GM23338 (cell line): ENCODE results near the gene GDF10. TPM values are rescaled to one million over a fixed set of nuclear protein-coding genes. Genes with fewer than 3 reads are reported as not detected.

Experiments
- ATAC-seq: fragments of 200-7000 bp; cut with Tn5 transposase; 3 replicates; pipeline ENCODE4 v1.9.1; 2020
- DNase-seq: peaks from one replicate; pipeline ENCODE4 v3.0.0-alpha.2; 2015; ENCODE audit warnings: low spot score
- H2AFZ ChIP-seq: fragments of 200-600 bp; sonication (generic); 2 replicates; pipeline ENCODE4 v1.8.0; 2016; ENCODE audit warnings: antibody characterized with exemption, mild to moderate bottlenecking, moderate library complexity
- H3F3A ChIP-seq: fragments of 200-600 bp; sonication (generic); replicated peaks from 2 replicates; pipeline ENCODE4 v1.8.0; 2017; ENCODE audit warnings: antibody characterized with exemption, mixed run types, low read depth
- H3K27ac ChIP-seq: fragments of 200-600 bp; sonication (generic); 2 replicates; pipeline ENCODE4 v1.6.1; 2016; ENCODE audit warnings: low read depth
- H3K27me3 ChIP-seq: fragments of 200-600 bp; sonication (generic); 2 replicates; pipeline ENCODE4 v1.8.0; 2016; ENCODE audit warnings: mild to moderate bottlenecking, mixed run types, moderate library complexity; ENCODE audit not compliant: insufficient read depth
- H3K36me3 ChIP-seq: fragments of 200-600 bp; sonication (generic); 2 replicates; pipeline ENCODE4 v1.8.0; 2016; ENCODE audit warnings: mild to moderate bottlenecking; ENCODE audit not compliant: insufficient read depth
- H3K4me1 ChIP-seq: fragments of 200-600 bp; sonication (generic); 2 replicates; pipeline ENCODE4 v1.8.0; 2016; ENCODE audit warnings: mild to moderate bottlenecking, moderate library complexity; ENCODE audit not compliant: insufficient read depth
- H3K4me2 ChIP-seq: fragments of 200-600 bp; sonication (generic); 2 replicates; pipeline ENCODE4 v1.7.1; 2017; ENCODE audit warnings: mixed run types
- H3K4me3 ChIP-seq: fragments of 200-600 bp; sonication (generic); 2 replicates; pipeline ENCODE4 v1.6.1; 2016; ENCODE audit warnings: mixed run types
- H3K79me2 ChIP-seq: fragments of 200-600 bp; sonication (generic); replicated peaks from 2 replicates; pipeline ENCODE4 v1.8.0; 2017; ENCODE audit warnings: mild to moderate bottlenecking; ENCODE audit not compliant: insufficient read depth
- H3K9me2 ChIP-seq: fragments of 200-600 bp; sonication (generic); 2 replicates; pipeline ENCODE4 v1.8.0; 2017; ENCODE audit not compliant: insufficient read depth
- H4K20me1 ChIP-seq: fragments of 200-600 bp; sonication (generic); replicated peaks from 2 replicates; pipeline ENCODE4 v1.8.0; 2017; ENCODE audit warnings: mild to moderate bottlenecking; ENCODE audit not compliant: insufficient read depth
- H3K27ac Mint-ChIP-seq: 2 replicates; pipeline ENCODE4 v1.8.0; 2020; ENCODE audit warnings: inconsistent platforms, mild to moderate bottlenecking, moderate library complexity, mixed read lengths
- H3K27me3 Mint-ChIP-seq: 3 replicates; pipeline ENCODE4 v1.8.0; 2022; ENCODE audit warnings: low read depth, mild to moderate bottlenecking, moderate library complexity, mixed read lengths, inconsistent platforms; ENCODE audit not compliant: insufficient read depth, poor library complexity
- H3K36me3 Mint-ChIP-seq: 3 replicates; pipeline ENCODE4 v1.8.0; 2021; ENCODE audit warnings: low read depth, mild to moderate bottlenecking, inconsistent platforms, moderate library complexity, mixed read lengths
- H3K4me1 Mint-ChIP-seq: 3 replicates; pipeline ENCODE4 v1.8.0; 2020; ENCODE audit warnings: mild to moderate bottlenecking, inconsistent platforms, mixed read lengths
- H3K4me3 Mint-ChIP-seq: 3 replicates; pipeline ENCODE4 v1.8.0; 2021; ENCODE audit warnings: moderate library complexity, mild to moderate bottlenecking, inconsistent platforms, mixed read lengths
- H3K9me3 Mint-ChIP-seq: 3 replicates; pipeline ENCODE4 v1.8.0; 2020; ENCODE audit warnings: moderate library complexity, mild to moderate bottlenecking, inconsistent platforms, mixed read lengths
- EZH2phosphoT487 ChIP-seq: fragments of 200-600 bp; sonication (generic); IDR thresholded peaks from one replicate; pipeline ENCODE4 v1.8.1; 2018; ENCODE audit warnings: antibody characterized with exemption; ENCODE audit not compliant: unreplicated experiment
- JUNB ChIP-seq: IDR thresholded peaks from one replicate; pipeline ENCODE4 v1.6.1; 2016; ENCODE audit warnings: antibody characterized with exemption; ENCODE audit not compliant: unreplicated experiment
- NANOG ChIP-seq: IDR thresholded peaks from 2 replicates; pipeline ENCODE4 v1.6.1; 2016; ENCODE audit warnings: antibody characterized with exemption, borderline replicate concordance
- REST ChIP-seq: IDR thresholded peaks from one replicate; pipeline ENCODE4 v1.6.1; 2018; ENCODE audit warnings: antibody characterized with exemption; ENCODE audit not compliant: unreplicated experiment
- ZNF462 ChIP-seq: fragments of 250-450 bp; sonication (Bioruptor Pico); IDR thresholded peaks from 2 replicates; pipeline ENCODE4 v1.5.0; 2020; ENCODE audit warnings: mild to moderate bottlenecking, moderate library complexity
- polyA plus RNA-seq: library from polyadenylated mRNA; unstranded; fragments of >200 nt; fragmentation: Nextera tagmentation; extraction: Ambion mirVana; gene quantifications from 2 replicates; pipeline ENCODE4 v1.2.1, GENCODE V29; 2016
- total RNA-seq: library from RNA; depleted of rRNA; stranded (reverse); fragments of >200 nt; shearing (Covaris generic); gene quantifications from 2 replicates; pipeline ENCODE4 v1.2.3, GENCODE V29; 2014
- TF ChIP-seq, protein P1 (sequence below), 2 experiments: fragments of 200-600 bp in 1 of 2; sonication (generic) in 1 of 2; conservative IDR thresholded peaks; 2 replicates each; pipeline versions ENCODE4 v1.5.1 to v1.6.1; 2016 to 2017; ENCODE audit warnings: antibody characterized with exemption in 2 of 2, low read depth in 2 of 2, mild to moderate bottlenecking in 2 of 2, moderate library complexity in 1 of 2

The GDF10 gene
- total and polyA plus RNA-seq, 2 experiments from 2014 or later, result 0.21 TPM; not detected in 1

GRCh38 chr10:47315421-47315820, 15.4 kb downstream of the GDF10 start:
- Mint-ChIP-seq H3K4me1 (no peaks in the 10 kb centered on the region), H3K27me3 (peaks cover 13% of the 10 kb centered on the region), H3K36me3 (no peaks in the 10 kb centered on the region), H3K9me3 (no peaks in the 10 kb centered on the region), H3K4me3 (no peak overlapping the region), H3K27ac (no peak overlapping the region)
- TF ChIP-seq, protein P1, sequence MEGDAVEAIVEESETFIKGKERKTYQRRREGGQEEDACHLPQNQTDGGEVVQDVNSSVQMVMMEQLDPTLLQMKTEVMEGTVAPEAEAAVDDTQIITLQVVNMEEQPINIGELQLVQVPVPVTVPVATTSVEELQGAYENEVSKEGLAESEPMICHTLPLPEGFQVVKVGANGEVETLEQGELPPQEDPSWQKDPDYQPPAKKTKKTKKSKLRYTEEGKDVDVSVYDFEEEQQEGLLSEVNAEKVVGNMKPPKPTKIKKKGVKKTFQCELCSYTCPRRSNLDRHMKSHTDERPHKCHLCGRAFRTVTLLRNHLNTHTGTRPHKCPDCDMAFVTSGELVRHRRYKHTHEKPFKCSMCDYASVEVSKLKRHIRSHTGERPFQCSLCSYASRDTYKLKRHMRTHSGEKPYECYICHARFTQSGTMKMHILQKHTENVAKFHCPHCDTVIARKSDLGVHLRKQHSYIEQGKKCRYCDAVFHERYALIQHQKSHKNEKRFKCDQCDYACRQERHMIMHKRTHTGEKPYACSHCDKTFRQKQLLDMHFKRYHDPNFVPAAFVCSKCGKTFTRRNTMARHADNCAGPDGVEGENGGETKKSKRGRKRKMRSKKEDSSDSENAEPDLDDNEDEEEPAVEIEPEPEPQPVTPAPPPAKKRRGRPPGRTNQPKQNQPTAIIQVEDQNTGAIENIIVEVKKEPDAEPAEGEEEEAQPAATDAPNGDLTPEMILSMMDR (conservative IDR thresholded peaks at IDR 0.05; ENCODE audit: low read depth in 2 of 2), result no peak
- no peak for TF ChIP-seq EZH2phosphoT487
- TF ChIP-seq ZNF462 (CRISPR knock-in tag), result no peak
- no peak for TF ChIP-seq REST
- no peak for TF ChIP-seq JUNB
- TF ChIP-seq NANOG, result no peak
- Histone ChIP-seq H3F3A (no peaks in the 10 kb centered on the region), H3K27ac (no peak overlapping the region), H4K20me1 (no peaks in the 10 kb centered on the region), H3K4me1 (no peaks in the 10 kb centered on the region), H3K27me3 (no peaks in the 10 kb centered on the region), H3K36me3 (no peaks in the 10 kb centered on the region), H2AFZ (no peak overlapping the region), H3K9me2 (0 out of 2 replicates have a peak, but pooled peaks cover 4% of the 10 kb centered on the region), H3K79me2 (no peaks in the 10 kb centered on the region), H3K4me2 (no peak overlapping the region), H3K4me3 (no peak overlapping the region)
- DNase-seq (no peak), ATAC-seq (no peak)
